ENCODE measurements around the gene SLC27A1. TPM values are rescaled to one million over a fixed set of nuclear protein-coding genes. Genes with fewer than 3 reads are reported as not detected.

Gene SLC27A1
- total RNA-seq, 1 donor from 2014 or later, result 59.3 TPM

DNA sequence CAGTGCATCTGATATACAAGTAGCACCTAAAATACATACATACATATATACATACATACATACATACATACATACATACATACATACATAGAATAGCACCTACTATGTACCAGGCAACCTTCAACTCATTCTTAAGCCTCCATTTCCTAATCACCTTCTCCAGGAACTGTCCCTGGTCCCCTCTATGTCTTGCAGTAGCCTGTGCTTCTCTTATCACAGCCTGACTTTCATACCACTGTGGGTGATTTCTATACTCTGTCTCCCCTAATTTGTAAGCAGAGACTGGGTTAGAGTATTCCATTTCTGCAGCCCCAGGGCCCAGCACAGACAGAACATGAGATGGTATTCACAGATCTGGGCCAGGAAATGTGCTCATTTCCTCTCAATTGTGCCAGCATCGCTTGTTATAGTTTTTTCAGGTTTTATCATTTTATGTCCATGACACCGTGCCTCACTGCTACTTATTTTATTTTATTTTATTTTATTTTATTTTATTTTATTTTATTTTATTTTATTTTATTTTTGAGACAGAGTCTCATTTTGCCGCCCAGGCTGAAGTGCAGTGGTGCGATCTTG lies 70.9 kb downstream of the SLC27A1 start:
- TF ChIP-seq, protein P1, sequence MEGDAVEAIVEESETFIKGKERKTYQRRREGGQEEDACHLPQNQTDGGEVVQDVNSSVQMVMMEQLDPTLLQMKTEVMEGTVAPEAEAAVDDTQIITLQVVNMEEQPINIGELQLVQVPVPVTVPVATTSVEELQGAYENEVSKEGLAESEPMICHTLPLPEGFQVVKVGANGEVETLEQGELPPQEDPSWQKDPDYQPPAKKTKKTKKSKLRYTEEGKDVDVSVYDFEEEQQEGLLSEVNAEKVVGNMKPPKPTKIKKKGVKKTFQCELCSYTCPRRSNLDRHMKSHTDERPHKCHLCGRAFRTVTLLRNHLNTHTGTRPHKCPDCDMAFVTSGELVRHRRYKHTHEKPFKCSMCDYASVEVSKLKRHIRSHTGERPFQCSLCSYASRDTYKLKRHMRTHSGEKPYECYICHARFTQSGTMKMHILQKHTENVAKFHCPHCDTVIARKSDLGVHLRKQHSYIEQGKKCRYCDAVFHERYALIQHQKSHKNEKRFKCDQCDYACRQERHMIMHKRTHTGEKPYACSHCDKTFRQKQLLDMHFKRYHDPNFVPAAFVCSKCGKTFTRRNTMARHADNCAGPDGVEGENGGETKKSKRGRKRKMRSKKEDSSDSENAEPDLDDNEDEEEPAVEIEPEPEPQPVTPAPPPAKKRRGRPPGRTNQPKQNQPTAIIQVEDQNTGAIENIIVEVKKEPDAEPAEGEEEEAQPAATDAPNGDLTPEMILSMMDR (IDR thresholded peaks at IDR 0.05; ENCODE audit: borderline replicate concordance), result no peak
- Histone ChIP-seq H3K27ac (replicated peaks) (no peak overlapping the region), H3K4me3 (no peak overlapping the region), H3K36me3 (no peaks in the 10 kb centered on the region), H3K4me1 (peaks cover 11% of the 10 kb centered on the region), H3K9me3 (replicated peaks) (peaks cover 5% of the 10 kb centered on the region), H3K27me3 (ENCODE audit: low read depth) (peaks cover 32% of the 10 kb centered on the region)
- DNase-seq, result no peak
- intact Hi-C loops (cut with micrococcal nuclease), result no loop called here

DNA sequence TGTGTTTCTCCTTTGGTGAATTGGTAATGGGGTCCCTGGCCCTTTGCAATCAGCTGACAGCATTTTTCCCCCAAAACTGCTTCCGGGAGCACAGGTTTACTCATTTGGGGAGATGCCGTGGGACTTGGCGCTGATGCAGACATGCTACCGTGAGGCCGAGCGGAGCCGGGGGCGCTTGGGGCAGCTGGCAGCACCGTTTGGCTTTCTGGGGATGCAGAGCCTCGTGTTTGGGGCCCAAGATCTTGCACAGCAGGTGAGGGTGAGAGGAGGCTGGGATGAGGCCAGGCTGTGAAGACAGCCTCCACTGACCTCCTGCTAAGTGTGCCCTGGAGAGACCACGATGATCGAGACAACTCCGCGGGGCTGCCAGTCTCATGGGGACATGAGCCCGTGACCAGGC lies 71.7 kb downstream of the SLC27A1 start:
- intact Hi-C loops (cut with micrococcal nuclease), result no loop called here
- TF ChIP-seq, protein P1 (IDR thresholded peaks at IDR 0.05; ENCODE audit: borderline replicate concordance), result no peak
- no peak for DNase-seq
- H3K4me1 ChIP-seq, result peaks cover 11% of the 10 kb centered on the region
- H3K27me3 ChIP-seq (ENCODE audit: low read depth), result peaks cover 25% of the 10 kb centered on the region
- no peak overlapping the region for H3K27ac ChIP-seq (replicated peaks)
- peaks cover 5% of the 10 kb centered on the region for H3K9me3 ChIP-seq (replicated peaks)
- no peaks in the 10 kb centered on the region for H3K36me3 ChIP-seq
- H3K4me3 ChIP-seq, result no peak overlapping the region

DNA sequence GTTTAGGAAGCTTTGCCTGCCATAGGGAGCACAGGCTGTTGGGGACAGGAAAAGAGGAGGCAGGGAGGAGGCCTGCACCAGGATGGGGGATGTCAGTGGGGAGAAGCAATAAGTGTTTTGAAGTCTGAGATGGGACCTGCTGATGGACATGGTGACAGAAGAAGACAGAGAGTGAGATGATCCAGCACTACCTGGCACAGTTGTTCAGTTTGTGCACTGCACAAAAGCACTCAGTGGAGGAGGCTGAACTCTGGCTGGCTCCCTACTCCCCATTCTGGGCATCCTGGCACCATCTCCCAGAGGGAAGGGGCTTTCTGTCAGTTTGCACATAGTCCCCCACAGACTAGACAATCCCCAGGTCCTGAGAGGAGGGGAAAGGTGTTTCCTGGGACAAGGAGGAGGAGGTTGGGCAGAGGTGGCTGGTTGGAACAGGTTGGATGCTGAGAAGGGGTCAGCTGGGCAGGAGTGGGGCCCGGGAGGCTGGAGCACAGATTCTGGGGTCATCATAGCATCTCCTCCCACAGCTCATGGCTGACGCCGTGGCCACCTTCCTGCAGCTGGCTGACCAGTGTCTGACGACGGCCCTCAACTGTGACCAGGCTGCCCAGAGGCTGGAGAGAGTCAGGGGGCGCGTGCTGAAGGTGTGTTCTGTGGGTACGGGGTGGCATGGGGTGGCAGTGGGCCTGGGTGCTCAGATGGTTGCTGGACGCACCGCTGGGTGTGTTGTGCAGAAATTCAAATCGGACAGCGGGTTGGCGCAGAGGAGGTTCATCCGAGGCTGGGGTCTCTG lies 72.7 kb downstream of the SLC27A1 start:
- no peak for DNase-seq
- peaks cover 11% of the 10 kb centered on the region for H3K4me1 ChIP-seq
- TF ChIP-seq, protein P1 (IDR thresholded peaks at IDR 0.05; ENCODE audit: borderline replicate concordance), result no peak
- peaks cover 15% of the 10 kb centered on the region for H3K27me3 ChIP-seq (ENCODE audit: low read depth)
- intact Hi-C loops (cut with micrococcal nuclease), result no loop called here
- no peak overlapping the region for H3K27ac ChIP-seq (replicated peaks)
- no peaks in the 10 kb centered on the region for H3K36me3 ChIP-seq
- H3K4me3 ChIP-seq, result no peak overlapping the region
- peaks cover 5% of the 10 kb centered on the region for H3K9me3 ChIP-seq (replicated peaks)

DNA sequence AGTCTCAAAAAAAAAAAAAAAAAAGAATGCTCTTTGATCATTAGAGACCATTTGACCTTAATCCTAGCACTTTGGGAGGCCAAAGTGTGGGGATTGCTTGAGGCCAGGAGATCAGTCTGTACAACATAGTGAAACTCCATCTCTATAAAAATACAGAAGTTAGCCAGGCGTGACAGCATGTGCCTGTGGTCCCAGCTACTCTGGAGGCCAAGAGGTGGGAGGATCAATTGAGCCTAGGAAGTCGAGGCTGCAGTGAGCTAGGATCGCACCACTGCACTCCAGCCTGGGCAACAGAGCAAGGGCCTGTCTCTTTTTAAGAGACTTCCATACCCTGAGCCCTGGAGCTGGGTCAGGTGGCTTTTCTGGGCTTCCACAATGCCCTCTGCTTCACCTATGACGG lies 73.7 kb downstream of the SLC27A1 start:
- Histone ChIP-seq H3K9me3 (replicated peaks) (peaks cover 5% of the 10 kb centered on the region), H3K4me1 (peaks cover 7% of the 10 kb centered on the region), H3K27me3 (ENCODE audit: low read depth) (peaks cover 5% of the 10 kb centered on the region), H3K4me3 (no peak overlapping the region), H3K36me3 (no peaks in the 10 kb centered on the region), H3K27ac (replicated peaks) (no peak overlapping the region)
- TF ChIP-seq, protein P1 (IDR thresholded peaks at IDR 0.05; ENCODE audit: borderline replicate concordance), result no peak
- DNase-seq, result no peak
- intact Hi-C loops (cut with micrococcal nuclease), result no loop called here

DNA sequence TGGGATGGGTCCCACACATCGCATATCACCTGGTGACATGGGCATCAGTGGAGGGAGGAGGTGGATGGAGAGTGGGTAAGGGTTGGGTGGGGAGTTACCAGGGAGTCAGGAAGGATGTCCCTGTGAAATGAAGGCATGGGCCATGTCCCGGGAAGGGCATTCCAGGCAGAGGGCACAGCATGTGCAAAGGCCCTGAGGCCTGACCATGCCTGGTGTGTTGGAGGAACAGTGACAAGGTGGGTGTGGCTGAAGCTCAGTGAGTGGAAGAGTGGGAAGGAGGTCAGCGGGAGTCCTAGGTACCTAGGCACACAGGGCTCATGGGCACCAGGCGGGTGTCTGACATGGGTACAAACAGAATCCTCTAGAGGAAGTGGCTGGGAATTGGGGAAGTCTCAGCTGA lies 74.1 kb downstream of the SLC27A1 start:
- H3K4me3 ChIP-seq, result no peak overlapping the region
- no peak overlapping the region for H3K27ac ChIP-seq (replicated peaks)
- H3K4me1 ChIP-seq, result peaks cover 2% of the 10 kb centered on the region
- TF ChIP-seq, protein P1 (IDR thresholded peaks at IDR 0.05; ENCODE audit: borderline replicate concordance), result no peak
- H3K36me3 ChIP-seq, result no peaks in the 10 kb centered on the region
- peaks cover 5% of the 10 kb centered on the region for H3K9me3 ChIP-seq (replicated peaks)
- H3K27me3 ChIP-seq (ENCODE audit: low read depth), result peaks cover under 1% of the 10 kb centered on the region
- no peak for DNase-seq
- intact Hi-C loops (cut with micrococcal nuclease), result no loop called here
